22Rv1 (cell line): ENCODE results near the gene FYB1.

ENCODE experiments used
- H3K27ac ChIP-seq: fragments of 450-650 bp; 2 replicates; pipeline ENCODE4 v1.5.1; 2017
- CTCF ChIP-seq: fragments of 450-650 bp; IDR thresholded peaks from 2 replicates; pipeline ENCODE4 v1.5.1; 2017; ENCODE audit warnings: mild to moderate bottlenecking
- ZFX ChIP-seq: fragments of 450-650 bp; IDR thresholded peaks from 2 replicates; pipeline ENCODE4 v1.6.1; 2017; ENCODE audit warnings: antibody characterized with exemption, borderline replicate concordance

Gene FYB1

GRCh38 chr5:39173069-39173468, 46.3 kb downstream of the FYB1 start:
- TF ChIP-seq CTCF = no peak
- no peak for TF ChIP-seq ZFX
- H3K27ac ChIP-seq = no peak overlapping the region

DNA sequence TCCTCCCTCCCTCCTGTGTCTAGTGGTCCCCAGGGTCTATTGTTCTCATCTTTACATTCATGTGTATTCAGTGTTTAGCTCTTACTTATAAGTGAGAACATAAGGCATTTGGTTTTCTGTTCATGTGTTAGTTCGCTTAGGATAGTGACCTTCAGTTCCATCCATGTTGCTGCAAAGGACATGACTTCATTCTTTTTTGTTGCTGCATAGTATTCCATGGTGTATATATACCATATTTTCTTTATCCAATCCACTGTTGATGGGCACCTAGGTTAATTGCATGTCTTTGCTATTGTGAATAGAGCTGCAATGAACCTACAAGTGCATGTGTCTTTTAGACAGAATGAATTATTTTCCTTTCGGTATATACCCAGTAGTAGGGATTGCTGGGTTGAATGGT, 46.8 kb downstream of the FYB1 start:
- H3K27ac ChIP-seq = no peak overlapping the region
- TF ChIP-seq CTCF (no peak), ZFX (no peak)

GRCh38 chr5:39171647-39172046, 47.7 kb downstream of the FYB1 start:
- TF ChIP-seq ZFX (no peak), CTCF (no peak)
- no peak overlapping the region for H3K27ac ChIP-seq

GRCh38 chr5:39169081-39169480, 50.3 kb downstream of the FYB1 start:
- no peak for TF ChIP-seq ZFX
- no peak for TF ChIP-seq CTCF
- no peak overlapping the region for H3K27ac ChIP-seq

DNA sequence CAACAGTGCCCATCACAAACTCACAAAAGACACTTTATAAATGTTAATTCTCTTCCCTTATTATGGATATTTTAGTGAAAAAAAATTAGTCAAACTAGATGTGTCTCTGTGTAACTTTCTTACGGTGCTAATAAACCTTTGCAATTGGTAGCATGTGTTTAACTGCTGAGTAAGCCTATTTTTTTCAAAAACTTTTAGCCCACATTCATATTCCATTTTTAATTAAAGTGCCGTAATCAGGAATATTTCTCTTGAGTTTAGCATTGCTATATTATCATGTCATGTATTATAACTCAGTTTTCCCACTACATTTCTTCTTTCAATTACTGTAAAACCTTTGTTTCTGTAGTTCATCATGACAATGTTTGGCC, 51.4 kb downstream of the FYB1 start:
- H3K27ac ChIP-seq = no peak overlapping the region
- TF ChIP-seq CTCF (no peak), ZFX (no peak)

DNA sequence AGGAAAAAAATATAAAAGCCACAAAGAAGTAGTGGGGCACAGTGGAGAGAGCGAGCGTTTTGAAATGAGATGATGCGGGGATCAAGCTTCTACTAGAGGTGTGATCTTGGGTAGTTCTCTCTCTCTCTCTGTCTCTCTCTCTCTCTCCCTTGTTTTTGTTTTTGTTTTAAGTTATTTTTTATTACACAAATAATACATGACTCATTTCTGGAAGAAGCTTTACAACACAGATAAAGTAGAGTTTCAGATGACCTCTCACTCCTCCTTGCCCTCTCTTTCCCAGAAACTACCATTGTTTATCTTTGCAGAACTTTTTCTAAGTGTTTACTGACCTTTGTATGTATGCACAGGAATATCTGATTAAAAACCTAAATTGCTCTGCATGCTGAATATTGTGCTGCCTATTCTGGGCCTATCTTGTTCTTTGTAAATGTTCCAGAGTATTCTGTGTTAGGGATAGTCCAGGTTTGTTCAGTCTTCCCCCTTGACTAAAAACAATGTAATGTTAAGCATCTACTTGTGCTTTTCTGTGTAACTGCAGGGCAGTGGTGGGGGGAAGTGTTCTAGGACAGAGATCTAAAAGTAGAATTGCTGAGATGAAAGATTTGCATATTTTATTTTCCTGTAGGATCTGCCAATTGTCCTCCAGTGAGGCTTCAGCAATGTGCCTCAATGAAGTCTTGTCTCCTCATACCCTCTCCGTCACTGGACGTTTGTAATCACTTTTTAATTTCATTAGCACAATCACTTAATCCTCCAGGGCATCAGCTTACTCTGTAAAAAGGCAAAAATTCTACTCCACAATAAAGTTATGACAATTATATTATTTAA, 52.0 kb downstream of the FYB1 start:
- no peak for TF ChIP-seq CTCF
- TF ChIP-seq ZFX = no peak
- H3K27ac ChIP-seq = no peak overlapping the region

GRCh38 chr5:39164529-39165402, 54.6 kb downstream of the FYB1 start:
- no peak for TF ChIP-seq ZFX
- no peak for TF ChIP-seq CTCF
- no peak overlapping the region for H3K27ac ChIP-seq
